Dorsolateral prefrontal cortex (tissue), 118 donors: Measurements from ENCODE around the gene CSNK1A1L. TPM values are rescaled to one million over a fixed set of nuclear protein-coding genes. Genes with fewer than 3 reads are reported as not detected.

Experiments used
- total RNA-seq, 120 experiments: library from RNA; stranded (reverse); gene quantifications; one replicate each; pipeline versions ENCODE4 v1.2.3 to v1.2.4, GENCODE V29; 2022

The CSNK1A1L gene
- total RNA-seq, 120 experiments from 2014 or later, result not detected

Other genes starting within 250 kb of the CSNK1A1L start
- 10 to 100 TPM in 113 of 120 experiments, 1 to 10 TPM in 7; 6.2 to 41.0 (median 17.2) TPM for gene SMAD9, start 185.4 kb downstream of the CSNK1A1L start, total RNA-seq
- 10 to 100 TPM in 117 of 120 experiments, 1 to 10 TPM in 3; 8.5 to 26.6 (median 16.0) TPM for gene ALG5, start 106.3 kb downstream of the CSNK1A1L start, total RNA-seq
- 10 to 100 TPM; 12.7 to 41.4 (median 22.4) TPM for gene EXOSC8, start 104.9 kb downstream of the CSNK1A1L start, total RNA-seq
- gene SUPT20H, start 46.0 kb downstream of the CSNK1A1L start, total RNA-seq, result 10 to 100 TPM; 32.0 to 82.1 (median 56.3) TPM